Ovary (tissue), 9 donors: Measurements from ENCODE around the gene LYSET. TPM values are rescaled to one million over a fixed set of nuclear protein-coding genes. Genes with fewer than 3 reads are reported as not detected.

Experiments
- DNase-seq, 5 donors: peaks; one replicate each; pipeline ENCODE4 v3.0.0-alpha.2; 2019 to 2020
- H3K27ac ChIP-seq, 2 donors: fragments of 200-600 bp; one replicate each; pipeline versions ENCODE4 v1.5.1 to v1.8.0; 2019 to 2022
- H3K27me3 ChIP-seq: fragments of 200-600 bp; one replicate; pipeline ENCODE4 v1.8.0; 2022
- H3K36me3 ChIP-seq: fragments of 200-600 bp; sonication (generic); one replicate; pipeline ENCODE4 v1.5.1; 2019
- H3K4me1 ChIP-seq: one replicate; pipeline ENCODE4 v1.8.1; 2013; ENCODE audit warnings: mild to moderate bottlenecking, moderate library complexity; ENCODE audit not compliant: insufficient read depth
- H3K4me3 ChIP-seq: fragments of 200-600 bp; sonication (generic); one replicate; pipeline ENCODE4 v1.5.1; 2017
- H3K9me3 ChIP-seq, 2 donors: fragments of 200-600 bp in 1 of 2; sonication (generic) in 1 of 2; one replicate each; pipeline versions ENCODE4 v1.5.1 to v1.8.1; 2013 to 2019; ENCODE audit warnings: mild to moderate bottlenecking in 1 of 2, moderate library complexity in 1 of 2
- EP300 ChIP-seq: sonication (generic); formaldehyde crosslinking; IDR thresholded peaks from one replicate; pipeline ENCODE4 v1.6.1; 2017; ENCODE audit warnings: antibody characterized with exemption
- POLR2A ChIP-seq: fragments of 450-650 bp; IDR thresholded peaks from one replicate; pipeline ENCODE4 v1.6.1; 2017; ENCODE audit warnings: antibody characterized with exemption, mild to moderate bottlenecking, moderate library complexity
- WGBS, 3 donors: extraction: QIAGEN DNeasy Blood & Tissue Kit in 1 of 3; methylation state at CpG; one replicate each; pipeline versions ENCODE4 v1.1.5 to v1.1.7; 2013 to 2017; 5-methylcytosine and 5-hydroxymethylcytosine counted together
- intact Hi-C, 4 donors: fragments of 100-400 bp; cut with DNase I; formaldehyde crosslinking; loops; one replicate each; pipeline versions ENCODE4 v1.11.0 to v1.15.1; 2022 to 2023
- polyA plus RNA-seq, 2 donors: library from polyadenylated mRNA; stranded (reverse); fragments of 200-250 nt in 1 of 2; fragments of 350-450 nt in 1 of 2; fragmentation: Illumina TruSeq in 1 of 2; extraction: RNeasy Lipid Tissue Mini Kit (QIAGEN cat#74804) in 1 of 2; gene quantifications; one replicate each; pipeline ENCODE4 v1.2.3, GENCODE V29; 2013 to 2014
- total RNA-seq, 7 donors: library from RNA; depleted of rRNA in 2 of 7; stranded (reverse); fragments of >200 nt in 2 of 7; fragmentation: NEBNext Ultra II Directional in 3 of 7; extraction: Animal tissue kit (Norgen Biotek cat#: 25700) in 3 of 7; gene quantifications; one replicate each; pipeline versions ENCODE4 v1.1.0 to v1.2.4, GENCODE V29; 2016 to 2023
- TF ChIP-seq, protein P1 (sequence below), 3 donors: fragments of 450-650 bp in 2 of 3; fragments of 200-600 bp in 1 of 3; IDR thresholded peaks; one replicate each; pipeline versions ENCODE4 v1.5.1 to v1.8.0; 2016 to 2022; ENCODE audit warnings: antibody characterized with exemption in 3 of 3, mild to moderate bottlenecking in 1 of 3
- donor health status: DM: no; HTN: no; CAD: no; lungs with moderate emphysema.
- donor health status: DM: no; HTN: no; CAD: no.
- donor health status: Bipolar disorder and iron deficiency.
- donor health status: DM: yes; HTN: yes; CAD: no.
- donor health status: DM: no; HTN: no; CAD: no.
- donor health status: DM: yes; HTN: yes; CAD: no.

The LYSET gene
- total and polyA plus RNA-seq, 9 donors = 8.0 to 22.2 (median 17.0) TPM

- Histone ChIP-seq H3K27ac (peak overlapping the region; percentile 42 to 89), H3K4me1 (peaks cover 9% of the 10 kb centered on the region), H3K9me3 (no peaks in the 10 kb centered on the region), H3K4me3 (peak overlapping the region; percentile 95), H3K36me3 (no peaks in the 10 kb centered on the region), H3K27me3 (no peaks in the 10 kb centered on the region)
- intact Hi-C loops = no loop called here
- WGBS, 3 donors = 0 to 2% (median 1%) methylated on average over 10 of the region's 10 CpGs
- no peak for DNase-seq
- no peak for TF ChIP-seq EP300
- TF ChIP-seq, protein P1, sequence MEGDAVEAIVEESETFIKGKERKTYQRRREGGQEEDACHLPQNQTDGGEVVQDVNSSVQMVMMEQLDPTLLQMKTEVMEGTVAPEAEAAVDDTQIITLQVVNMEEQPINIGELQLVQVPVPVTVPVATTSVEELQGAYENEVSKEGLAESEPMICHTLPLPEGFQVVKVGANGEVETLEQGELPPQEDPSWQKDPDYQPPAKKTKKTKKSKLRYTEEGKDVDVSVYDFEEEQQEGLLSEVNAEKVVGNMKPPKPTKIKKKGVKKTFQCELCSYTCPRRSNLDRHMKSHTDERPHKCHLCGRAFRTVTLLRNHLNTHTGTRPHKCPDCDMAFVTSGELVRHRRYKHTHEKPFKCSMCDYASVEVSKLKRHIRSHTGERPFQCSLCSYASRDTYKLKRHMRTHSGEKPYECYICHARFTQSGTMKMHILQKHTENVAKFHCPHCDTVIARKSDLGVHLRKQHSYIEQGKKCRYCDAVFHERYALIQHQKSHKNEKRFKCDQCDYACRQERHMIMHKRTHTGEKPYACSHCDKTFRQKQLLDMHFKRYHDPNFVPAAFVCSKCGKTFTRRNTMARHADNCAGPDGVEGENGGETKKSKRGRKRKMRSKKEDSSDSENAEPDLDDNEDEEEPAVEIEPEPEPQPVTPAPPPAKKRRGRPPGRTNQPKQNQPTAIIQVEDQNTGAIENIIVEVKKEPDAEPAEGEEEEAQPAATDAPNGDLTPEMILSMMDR (IDR thresholded peaks at IDR 0.05) = no peak
- no peak for TF ChIP-seq POLR2A
These were observed 218 bp downstream of the LYSET start for GRCh38 chr14:93185349-93185720.

GRCh38 chr14:93186466-93186865 lies 1.3 kb downstream of the LYSET start:
- no peak for TF ChIP-seq EP300
- TF ChIP-seq, protein P1 (IDR thresholded peaks at IDR 0.05) = no peak
- TF ChIP-seq POLR2A = no peak
- 79 to 81% (median 80%) methylated on average over 6 of the region's 6 CpGs for WGBS, 3 donors
- Histone ChIP-seq H3K4me1 (peaks cover 9% of the 10 kb centered on the region), H3K36me3 (no peaks in the 10 kb centered on the region), H3K27ac (no peak overlapping the region), H3K4me3 (no peak overlapping the region), H3K9me3 (no peaks in the 10 kb centered on the region), H3K27me3 (no peaks in the 10 kb centered on the region)
- intact Hi-C loops = no loop called here
- DNase-seq = no peak

- no peak for TF ChIP-seq POLR2A
- H3K36me3 ChIP-seq = no peaks in the 10 kb centered on the region
These were observed 1.8 kb downstream of the LYSET start for GRCh38 chr14:93186956-93187355.

DNA sequence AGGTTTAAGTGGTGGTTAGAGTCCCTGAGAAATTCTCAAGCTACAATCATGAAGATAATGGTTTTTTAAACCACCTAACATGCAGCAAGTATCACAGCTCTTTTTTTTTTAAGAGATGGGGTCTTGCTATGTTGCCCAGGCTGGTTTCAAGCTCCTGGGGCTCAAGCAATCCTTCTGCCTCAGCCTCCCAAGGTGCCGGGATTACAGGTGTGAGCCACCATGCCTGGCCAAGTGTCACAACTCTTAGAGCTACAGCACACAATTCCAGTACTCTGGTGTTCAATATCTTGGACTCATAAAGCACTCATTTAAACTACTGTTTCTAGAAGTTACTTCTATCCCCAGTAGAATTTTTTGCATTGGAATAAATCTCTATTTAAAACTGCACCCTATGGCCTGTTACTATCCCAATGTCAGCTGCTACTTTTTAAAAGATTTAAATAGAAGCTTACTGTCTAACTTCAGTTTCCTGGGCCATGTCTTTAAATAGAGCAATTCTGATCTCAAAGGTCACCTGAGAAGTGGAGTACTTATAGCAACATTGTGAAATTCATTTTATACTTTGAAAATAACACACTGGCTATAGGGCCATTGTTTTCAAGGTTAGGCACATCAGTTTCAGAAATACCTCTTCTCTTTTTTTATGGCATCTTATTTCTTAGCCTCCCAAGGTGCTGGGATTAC lies 10.3 kb downstream of the LYSET start:
- 83 to 97% (median 96%) methylated on average over 1 of the region's 1 CpG for WGBS, 3 donors
- no peak for DNase-seq
- Histone ChIP-seq H3K4me3 (no peak overlapping the region), H3K27ac (no peak overlapping the region), H3K27me3 (no peaks in the 10 kb centered on the region), H3K36me3 (no peaks in the 10 kb centered on the region), H3K9me3 (no peaks in the 10 kb centered on the region), H3K4me1 (no peaks in the 10 kb centered on the region)
- intact Hi-C loops = no loop called here
- TF ChIP-seq EP300 (no peak), POLR2A (no peak)
- TF ChIP-seq, protein P1 (IDR thresholded peaks at IDR 0.05) = no peak

More at GRCh38 chr14:93186956-93187355, 1.8 kb downstream of the LYSET start:
- Histone ChIP-seq H3K4me3 (no peak overlapping the region), H3K9me3 (no peaks in the 10 kb centered on the region), H3K4me1 (peaks cover 9% of the 10 kb centered on the region), H3K27ac (no peak overlapping the region), H3K27me3 (no peaks in the 10 kb centered on the region)
- WGBS, 3 donors = 94 to 96% (median 95%) methylated on average over 3 of the region's 3 CpGs
- DNase-seq = no peak
- intact Hi-C loops = no loop called here

DNA sequence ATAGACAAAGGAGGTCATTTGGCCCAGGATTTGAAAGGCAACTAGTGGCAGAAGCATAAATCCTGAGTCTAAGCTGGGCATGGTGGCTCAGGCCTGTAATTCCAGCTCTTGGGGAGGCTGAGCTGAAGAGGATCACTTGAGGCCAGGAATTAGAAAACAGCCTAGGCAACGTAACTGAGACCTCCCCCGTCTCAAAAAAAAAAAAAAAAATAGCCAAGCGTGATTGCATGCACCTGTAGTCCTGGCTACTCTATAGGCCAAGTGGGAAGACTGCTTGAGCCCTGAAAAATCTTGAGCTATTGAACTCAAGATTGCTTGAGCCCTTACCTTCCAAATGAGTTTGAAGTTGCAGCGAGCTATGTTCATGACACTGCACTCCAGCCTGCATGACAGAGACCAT lies 13.9 kb downstream of the LYSET start:
- Histone ChIP-seq H3K27me3 (no peaks in the 10 kb centered on the region), H3K27ac (no peak overlapping the region), H3K4me3 (no peak overlapping the region), H3K4me1 (no peaks in the 10 kb centered on the region), H3K9me3 (no peaks in the 10 kb centered on the region), H3K36me3 (no peaks in the 10 kb centered on the region)
- no peak for DNase-seq
- no peak for TF ChIP-seq EP300
- TF ChIP-seq, protein P1 (IDR thresholded peaks at IDR 0.05) = no peak
- TF ChIP-seq POLR2A = no peak
- intact Hi-C loops = no loop called here
- 76 to 93% (median 88%) methylated on average over 4 of the region's 4 CpGs for WGBS, 3 donors
